Type B pancreatic cell (in vitro differentiated cells): ENCODE data around the gene SAC3D1. TPM values are rescaled to one million over a fixed set of nuclear protein-coding genes. Genes with fewer than 3 reads are reported as not detected.

ENCODE experiments used
- DNase-seq: peaks from one replicate; pipeline ENCODE4 v3.0.0; 2021; ENCODE audit warnings: mixed read lengths; ENCODE audit not compliant: unreplicated experiment; ENCODE audit errors: extremely low spot score
- H3K27ac Mint-ChIP-seq: 2 replicates; pipeline ENCODE4 v1.8.0; 2021; ENCODE audit warnings: mild to moderate bottlenecking, mixed read lengths
- H3K27me3 Mint-ChIP-seq: 2 replicates; pipeline ENCODE4 v1.8.0; 2021; ENCODE audit warnings: mixed read lengths
- H3K36me3 Mint-ChIP-seq: 2 replicates; pipeline ENCODE4 v1.8.0; 2021; ENCODE audit warnings: mixed read lengths
- H3K4me1 Mint-ChIP-seq: one replicate; pipeline ENCODE4 v1.8.0; 2021; ENCODE audit warnings: mixed read lengths; ENCODE audit not compliant: unreplicated experiment
- H3K4me3 Mint-ChIP-seq: 2 replicates; pipeline ENCODE4 v1.8.0; 2021; ENCODE audit warnings: mild to moderate bottlenecking, mixed read lengths
- H3K9me3 Mint-ChIP-seq: 2 replicates; pipeline ENCODE4 v1.8.0; 2021; ENCODE audit warnings: mixed read lengths
- total RNA-seq: library from RNA; stranded (reverse); gene quantifications from 2 replicates; pipeline ENCODE4 v1.2.1, GENCODE V29; 2021; ENCODE audit warnings: low replicate concordance
- TF ChIP-seq, protein P1 (sequence below): fragments of 200-600 bp; sonication (generic); conservative IDR thresholded peaks from 2 replicates; pipeline ENCODE4 v1.5.0; 2021; ENCODE audit warnings: antibody characterized with exemption, mild to moderate bottlenecking

SAC3D1 gene
- total RNA-seq, 1 donor from 2014 or later: 21.9 TPM

DNA sequence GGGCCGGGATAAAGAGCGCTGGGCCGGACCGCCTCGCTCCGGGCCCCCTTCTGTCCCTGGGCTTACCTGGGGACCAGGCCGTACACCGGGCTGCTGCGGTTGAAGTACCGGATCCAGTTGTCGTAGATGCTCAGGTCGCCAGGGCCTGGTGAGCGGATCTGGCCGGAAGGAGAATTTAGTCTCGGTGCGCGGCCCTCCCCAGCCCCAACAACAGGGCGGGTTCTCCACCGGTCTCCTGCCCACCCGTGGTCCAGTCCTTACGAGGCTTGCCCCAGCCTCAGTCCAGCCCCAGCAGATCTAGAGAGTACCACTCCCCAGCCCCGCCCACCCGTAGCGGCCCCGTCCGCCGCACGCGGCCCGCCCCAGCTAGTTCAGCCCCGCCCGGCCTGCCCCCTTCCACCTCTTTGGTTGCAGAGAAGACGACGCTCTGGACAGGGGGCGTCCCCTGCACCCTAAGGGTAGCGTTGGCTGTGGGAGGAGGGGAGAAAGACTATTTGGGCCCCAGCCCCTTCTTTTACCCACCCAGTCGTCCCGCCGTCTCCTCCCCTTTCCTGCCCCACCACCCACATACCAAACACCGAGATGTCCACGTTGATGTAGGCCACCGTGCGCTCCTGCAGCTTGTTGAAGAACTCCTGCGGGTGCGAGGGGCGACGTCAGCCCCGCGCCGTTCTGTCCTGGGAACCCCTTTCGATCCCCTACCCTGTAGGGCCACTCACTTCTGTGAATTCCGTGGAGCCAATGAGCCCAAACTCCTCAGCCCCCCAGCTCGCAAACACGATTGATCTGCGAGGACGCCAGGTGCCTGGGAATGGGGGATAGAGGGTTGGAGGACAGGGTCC, 6.8 kb downstream of the SAC3D1 start:
- H3K4me1 Mint-ChIP-seq: no peaks in the 10 kb centered on the region
- no peaks in the 10 kb centered on the region for H3K9me3 Mint-ChIP-seq
- no peak for DNase-seq
- peaks cover 6% of the 10 kb centered on the region for H3K36me3 Mint-ChIP-seq
- H3K4me3 Mint-ChIP-seq: no peak overlapping the region
- H3K27ac Mint-ChIP-seq: no peak overlapping the region
- H3K27me3 Mint-ChIP-seq: peaks cover 4% of the 10 kb centered on the region
- TF ChIP-seq, protein P1, sequence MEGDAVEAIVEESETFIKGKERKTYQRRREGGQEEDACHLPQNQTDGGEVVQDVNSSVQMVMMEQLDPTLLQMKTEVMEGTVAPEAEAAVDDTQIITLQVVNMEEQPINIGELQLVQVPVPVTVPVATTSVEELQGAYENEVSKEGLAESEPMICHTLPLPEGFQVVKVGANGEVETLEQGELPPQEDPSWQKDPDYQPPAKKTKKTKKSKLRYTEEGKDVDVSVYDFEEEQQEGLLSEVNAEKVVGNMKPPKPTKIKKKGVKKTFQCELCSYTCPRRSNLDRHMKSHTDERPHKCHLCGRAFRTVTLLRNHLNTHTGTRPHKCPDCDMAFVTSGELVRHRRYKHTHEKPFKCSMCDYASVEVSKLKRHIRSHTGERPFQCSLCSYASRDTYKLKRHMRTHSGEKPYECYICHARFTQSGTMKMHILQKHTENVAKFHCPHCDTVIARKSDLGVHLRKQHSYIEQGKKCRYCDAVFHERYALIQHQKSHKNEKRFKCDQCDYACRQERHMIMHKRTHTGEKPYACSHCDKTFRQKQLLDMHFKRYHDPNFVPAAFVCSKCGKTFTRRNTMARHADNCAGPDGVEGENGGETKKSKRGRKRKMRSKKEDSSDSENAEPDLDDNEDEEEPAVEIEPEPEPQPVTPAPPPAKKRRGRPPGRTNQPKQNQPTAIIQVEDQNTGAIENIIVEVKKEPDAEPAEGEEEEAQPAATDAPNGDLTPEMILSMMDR: no peak

DNA sequence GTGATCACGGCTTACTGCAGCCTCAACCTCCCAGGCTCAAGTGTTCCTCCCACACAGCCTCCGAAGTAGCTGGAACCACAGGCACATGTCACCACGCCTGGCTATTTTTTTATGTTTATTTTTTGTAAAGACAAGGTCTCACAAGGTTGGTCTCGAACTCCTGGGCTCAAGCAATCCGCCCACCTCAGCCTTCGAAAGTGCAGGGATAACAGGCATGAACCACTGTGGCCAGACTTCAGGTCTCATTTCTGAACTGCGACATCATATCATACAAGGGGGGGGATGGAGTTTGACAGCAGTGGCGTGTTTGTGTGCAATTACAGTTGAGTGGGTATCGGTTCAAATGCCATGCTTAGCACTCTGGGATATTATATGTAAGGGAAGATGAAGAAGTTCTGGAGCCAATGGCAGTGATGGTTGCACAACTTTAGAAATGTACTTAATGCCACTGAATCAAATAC, 10.4 kb downstream of the SAC3D1 start:
- TF ChIP-seq, protein P1: no peak
- peaks cover 3% of the 10 kb centered on the region for H3K36me3 Mint-ChIP-seq

DNA sequence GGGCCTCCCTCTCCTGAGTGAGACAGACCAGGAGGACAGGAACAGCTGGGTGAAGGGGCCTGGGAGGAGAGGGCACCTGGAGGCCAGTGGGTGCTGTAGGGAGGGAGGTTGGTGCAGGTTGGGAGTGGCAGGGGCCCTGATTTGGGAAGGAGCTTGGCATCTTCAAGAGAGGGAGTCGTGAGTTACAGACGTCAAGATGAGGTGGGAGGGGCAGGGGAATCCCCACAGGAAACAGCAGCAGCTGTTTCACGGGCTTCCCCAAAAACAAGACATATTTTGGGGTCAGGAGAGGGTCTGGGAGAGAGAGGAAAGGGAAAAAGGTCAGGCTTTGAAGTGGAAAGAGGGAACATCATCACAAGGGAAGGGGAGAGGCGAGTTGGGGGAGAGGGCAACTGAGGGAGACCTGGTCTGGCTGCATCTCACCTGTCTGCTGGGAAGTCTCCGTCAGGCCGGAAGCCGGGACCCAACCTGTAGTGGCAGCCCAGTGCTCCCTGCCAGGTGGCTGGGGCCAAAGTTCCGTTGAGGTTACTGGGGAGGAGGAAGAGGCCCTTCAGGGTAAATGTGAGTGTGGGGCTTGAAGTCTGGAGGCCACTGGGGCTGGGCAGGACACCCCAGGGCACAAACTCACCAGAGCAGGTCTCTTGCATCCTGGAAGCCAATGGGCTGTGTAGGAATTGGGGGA, 13.0 kb downstream of the SAC3D1 start:
- TF ChIP-seq, protein P1: no peak
- Mint-ChIP-seq H3K9me3 (no peaks in the 10 kb centered on the region), H3K36me3 (no peaks in the 10 kb centered on the region), H3K27ac (peak overlapping the region; percentile 39), H3K4me1 (no peaks in the 10 kb centered on the region), H3K4me3 (no peak overlapping the region), H3K27me3 (peaks cover 5% of the 10 kb centered on the region)
- DNase-seq: no peak

More for the DNA sequence above, 10.4 kb downstream of the SAC3D1 start:
- Mint-ChIP-seq H3K4me1 (no peaks in the 10 kb centered on the region), H3K27me3 (peaks cover 8% of the 10 kb centered on the region), H3K9me3 (no peaks in the 10 kb centered on the region), H3K27ac (no peak overlapping the region), H3K4me3 (no peak overlapping the region)
- no peak for DNase-seq

DNA sequence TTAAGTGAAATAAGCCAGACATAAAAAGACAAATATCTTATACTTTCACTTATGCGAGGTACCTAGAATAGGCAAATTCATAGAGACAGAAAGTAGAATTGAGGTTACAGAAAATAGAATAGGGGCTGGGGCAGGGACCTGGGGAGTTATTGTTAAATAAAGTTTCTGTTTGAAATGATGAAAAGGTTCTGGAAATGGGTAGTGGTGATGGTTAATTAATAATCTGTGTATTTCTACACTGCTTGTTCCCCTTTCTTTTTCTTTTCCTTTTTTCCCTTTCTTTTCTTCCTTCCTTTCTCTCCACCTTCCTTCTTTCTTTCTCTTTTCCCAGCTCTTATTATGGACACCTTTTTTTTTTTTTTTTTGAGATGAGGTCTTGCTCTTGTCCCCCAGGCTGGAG, 14.5 kb downstream of the SAC3D1 start:
- peaks cover 5% of the 10 kb centered on the region for H3K27me3 Mint-ChIP-seq
- H3K36me3 Mint-ChIP-seq: no peaks in the 10 kb centered on the region
- H3K4me3 Mint-ChIP-seq: no peak overlapping the region
- no peak for DNase-seq
- TF ChIP-seq, protein P1: no peak
- H3K9me3 Mint-ChIP-seq: no peaks in the 10 kb centered on the region
- H3K27ac Mint-ChIP-seq: no peak overlapping the region
- no peaks in the 10 kb centered on the region for H3K4me1 Mint-ChIP-seq

DNA sequence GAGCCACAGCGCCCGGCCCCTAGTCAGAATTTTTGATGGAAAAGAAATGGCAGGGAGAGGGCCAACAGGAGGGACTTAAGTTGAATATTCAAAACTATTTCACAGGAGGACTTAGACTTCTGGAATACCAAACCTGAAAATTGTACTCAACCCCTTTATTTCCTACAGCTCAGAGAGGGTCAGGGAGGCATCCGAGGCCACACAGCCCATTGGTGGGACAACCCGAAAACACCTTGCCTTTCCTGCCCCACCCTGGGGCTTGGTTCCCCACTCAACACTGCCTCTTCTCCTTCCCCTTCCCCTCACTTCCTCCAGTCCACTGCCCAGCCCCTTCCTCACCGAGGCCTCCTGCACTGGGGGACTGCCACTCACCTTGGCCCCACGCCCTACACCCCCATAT, 16.0 kb downstream of the SAC3D1 start:
- H3K4me1 Mint-ChIP-seq: no peaks in the 10 kb centered on the region
- no peak for DNase-seq
- no peaks in the 10 kb centered on the region for H3K9me3 Mint-ChIP-seq
- TF ChIP-seq, protein P1: no peak
- no peak overlapping the region for H3K4me3 Mint-ChIP-seq
- H3K27me3 Mint-ChIP-seq: peaks cover 5% of the 10 kb centered on the region
- no peak overlapping the region for H3K27ac Mint-ChIP-seq
- no peaks in the 10 kb centered on the region for H3K36me3 Mint-ChIP-seq
